Cardiac muscle cell (in vitro differentiated cells and primary cell): ENCODE measurements around the gene BCAS3. TPM values are rescaled to one million over a fixed set of nuclear protein-coding genes. Genes with fewer than 3 reads are reported as not detected.
A peak's percentile ranks its signal among the peaks of the same experiment; 100 is the strongest.

ENCODE experiments used
- DNase-seq, 2 donors: peaks; one replicate each; pipeline versions ENCODE4 v3.0.0 to v3.0.0-alpha.2; 2010 to 2017; ENCODE audit warnings: low read depth in 1 of 2, low spot score in 1 of 2
- H3K27ac ChIP-seq: fragments of 200-600 bp; sonication (generic); 2 replicates; pipeline ENCODE4 v1.5.1; 2016
- H3K27me3 ChIP-seq: fragments of 200-600 bp; sonication (generic); 2 replicates; pipeline ENCODE4 v1.6.0; 2016; ENCODE audit warnings: control low read depth
- H3K36me3 ChIP-seq: fragments of 200-600 bp; sonication (generic); 2 replicates; pipeline ENCODE4 v1.5.1; 2016; ENCODE audit warnings: control low read depth
- H3K4me1 ChIP-seq: fragments of 200-600 bp; sonication (generic); 2 replicates; pipeline ENCODE4 v1.8.1; 2017; ENCODE audit warnings: low read depth, mild to moderate bottlenecking, mixed run types
- H3K4me3 ChIP-seq: fragments of 200-600 bp; sonication (generic); 2 replicates; pipeline ENCODE4 v1.5.1; 2016; ENCODE audit warnings: mild to moderate bottlenecking
- H3K9me3 ChIP-seq: fragments of 200-600 bp; sonication (generic); 2 replicates; pipeline ENCODE4 v1.5.1; 2017; ENCODE audit warnings: low read depth, mild to moderate bottlenecking, control low read depth
- CTCF ChIP-seq: IDR thresholded peaks from 2 replicates; pipeline ENCODE4 v1.5.1; 2012; ENCODE audit warnings: low read depth, mild to moderate bottlenecking, low read length
- polyA plus RNA-seq: library from polyadenylated mRNA; unstranded; fragments of >200 nt; fragmentation: Nextera tagmentation; extraction: Ambion mirVana; gene quantifications from 2 replicates; pipeline ENCODE4 v1.2.1, GENCODE V29; 2016
- total RNA-seq: library from RNA; depleted of rRNA; stranded (reverse); fragments of >200 nt; gene quantifications from 2 replicates; pipeline ENCODE4 v1.2.3, GENCODE V29; 2016

Gene BCAS3
- total and polyA plus RNA-seq, 2 experiments from 2014 or later: 36.5 to 39.6 TPM

DNA sequence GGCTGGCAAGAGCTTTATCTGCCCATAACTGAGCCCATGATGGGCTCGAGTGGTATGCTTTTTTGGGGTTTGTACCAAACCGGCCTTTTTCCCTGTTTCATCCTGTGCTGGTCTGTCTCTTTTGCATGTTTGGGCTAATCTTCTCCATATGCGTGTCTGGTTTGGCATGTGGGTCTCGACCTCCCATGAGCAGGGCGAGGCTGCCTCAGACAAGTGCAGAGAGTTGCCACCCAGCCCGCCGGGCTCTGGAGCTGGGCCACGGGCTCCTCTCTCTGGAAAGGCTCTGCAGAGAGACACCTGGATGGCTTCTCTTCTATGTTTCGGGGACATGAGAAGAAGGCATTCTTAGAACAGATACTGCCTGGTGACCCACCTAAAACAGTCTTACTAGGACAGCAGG lies 654.2 kb downstream of the BCAS3 start:
- H3K4me1 ChIP-seq: peaks cover 15% of the 10 kb centered on the region
- DNase-seq: no peak
- no peaks in the 10 kb centered on the region for H3K9me3 ChIP-seq
- no peaks in the 10 kb centered on the region for H3K36me3 ChIP-seq
- H3K27ac ChIP-seq: no peak overlapping the region
- H3K4me3 ChIP-seq: no peak overlapping the region
- H3K27me3 ChIP-seq: no peaks in the 10 kb centered on the region
- TF ChIP-seq CTCF: no peak

DNA sequence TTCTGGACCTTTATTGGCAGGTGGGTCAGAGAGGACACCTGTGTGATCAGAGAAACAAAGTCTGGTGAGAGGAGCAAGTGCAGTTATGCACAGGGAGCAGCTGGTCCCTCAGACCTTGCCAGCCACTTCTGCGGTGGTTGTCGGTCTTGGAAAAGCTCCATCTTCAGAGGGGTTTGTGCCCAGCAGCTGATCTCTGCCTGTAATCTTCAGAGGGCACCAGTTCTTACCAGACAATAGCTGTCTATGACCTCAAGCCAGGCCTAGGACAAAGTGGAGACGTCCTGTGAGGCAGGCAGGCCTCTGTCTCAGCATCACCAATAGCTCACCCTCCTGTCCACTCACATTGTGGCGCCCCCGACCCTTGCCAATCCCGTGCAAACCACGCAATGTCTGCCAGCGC lies 655.5 kb downstream of the BCAS3 start:
- Histone ChIP-seq H3K4me3 (no peak overlapping the region), H3K36me3 (no peaks in the 10 kb centered on the region), H3K4me1 (peaks cover 25% of the 10 kb centered on the region), H3K27ac (no peak overlapping the region), H3K27me3 (no peaks in the 10 kb centered on the region), H3K9me3 (no peaks in the 10 kb centered on the region)
- no peak for DNase-seq
- no peak for TF ChIP-seq CTCF

DNA sequence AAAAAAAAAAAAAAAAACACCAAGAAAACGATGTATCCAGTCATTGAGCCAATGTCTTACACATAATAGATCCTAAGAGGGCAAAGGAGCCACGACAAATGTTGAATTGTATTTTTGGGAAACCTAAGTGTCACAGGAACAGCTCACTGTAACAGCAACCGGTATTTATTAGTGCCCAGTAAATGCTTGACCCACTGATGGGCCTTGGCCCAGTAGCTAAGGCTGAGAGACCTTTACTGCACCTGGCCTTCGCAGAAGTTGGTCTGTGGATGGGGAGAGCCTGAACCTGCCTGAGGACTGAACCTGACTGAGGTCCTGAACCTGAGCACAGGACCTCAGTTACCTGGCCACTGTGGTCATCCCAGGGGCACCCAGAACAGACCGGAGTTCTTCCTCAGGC lies 657.0 kb downstream of the BCAS3 start:
- Histone ChIP-seq H3K4me3 (no peak overlapping the region), H3K36me3 (no peaks in the 10 kb centered on the region), H3K27me3 (no peaks in the 10 kb centered on the region), H3K4me1 (peaks cover 29% of the 10 kb centered on the region), H3K9me3 (no peaks in the 10 kb centered on the region), H3K27ac (no peak overlapping the region)
- no peak for DNase-seq
- TF ChIP-seq CTCF: no peak

DNA sequence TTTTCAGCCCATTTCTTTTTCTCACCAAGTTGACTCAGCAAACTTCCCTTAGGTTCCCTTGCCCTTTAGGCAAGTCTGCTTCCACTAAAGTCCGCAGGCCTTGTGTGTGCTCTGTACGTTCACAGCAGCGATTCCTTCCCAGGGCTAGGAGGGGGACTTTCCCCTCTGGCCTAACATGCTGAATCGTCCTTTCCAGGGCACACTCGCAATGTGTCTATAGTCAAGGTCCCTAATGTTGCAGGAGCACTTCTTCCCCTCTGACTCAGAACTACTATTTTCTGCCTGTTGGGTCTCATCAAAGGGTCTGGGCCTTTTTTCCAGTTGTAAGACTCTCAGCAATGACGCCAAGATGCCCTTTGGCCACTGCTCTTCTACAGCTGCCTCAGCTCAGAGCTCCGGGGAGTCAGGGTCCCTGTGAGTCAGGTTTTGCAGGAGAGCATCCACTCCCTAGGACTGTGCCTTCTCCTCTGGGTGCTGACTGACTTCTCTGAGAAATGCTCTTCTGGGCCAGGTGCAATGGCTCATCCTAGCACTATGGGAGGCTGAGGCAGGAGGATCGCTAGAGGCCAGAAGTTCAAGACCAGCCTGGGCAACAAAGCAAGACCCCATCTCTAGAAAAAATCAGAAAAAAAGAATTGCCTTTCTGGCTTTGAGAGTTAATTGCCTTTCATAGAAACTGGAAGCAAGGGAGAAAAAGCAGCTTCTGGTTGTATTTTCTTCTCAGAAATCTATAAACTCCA lies 657.6 kb downstream of the BCAS3 start:
- TF ChIP-seq CTCF: no peak
- H3K4me1 ChIP-seq: peaks cover 35% of the 10 kb centered on the region

GRCh38 chr17:61335845-61336655 lies 658.4 kb downstream of the BCAS3 start:
- Histone ChIP-seq H3K27ac (no peak overlapping the region), H3K4me3 (no peak overlapping the region)
- no peak for TF ChIP-seq CTCF

More for the DNA sequence above, 657.6 kb downstream of the BCAS3 start:
- no peak overlapping the region for H3K4me3 ChIP-seq
- no peaks in the 10 kb centered on the region for H3K9me3 ChIP-seq
- no peak overlapping the region for H3K27ac ChIP-seq
- no peaks in the 10 kb centered on the region for H3K36me3 ChIP-seq
- H3K27me3 ChIP-seq: no peaks in the 10 kb centered on the region
- peak in 1 of 2 donors; percentile 34 for DNase-seq

More at GRCh38 chr17:61335845-61336655, 658.4 kb downstream of the BCAS3 start:
- Histone ChIP-seq H3K4me1 (peaks cover 41% of the 10 kb centered on the region), H3K9me3 (no peaks in the 10 kb centered on the region), H3K27me3 (no peaks in the 10 kb centered on the region), H3K36me3 (no peaks in the 10 kb centered on the region)
- no peak for DNase-seq
